NCI-H510A (cell line): ENCODE data around the gene CEACAM7.
"Not testable (repeated sequence)": the region's sequence is repeated elsewhere in the genome, so short reads cannot be mapped to it uniquely, and the experiment has no call there.

Experiments
- DNase-seq: peaks from one replicate; lab custom pipeline; 2025; lab: John Stamatoyannopoulos, UW

CEACAM7 gene

DNA sequence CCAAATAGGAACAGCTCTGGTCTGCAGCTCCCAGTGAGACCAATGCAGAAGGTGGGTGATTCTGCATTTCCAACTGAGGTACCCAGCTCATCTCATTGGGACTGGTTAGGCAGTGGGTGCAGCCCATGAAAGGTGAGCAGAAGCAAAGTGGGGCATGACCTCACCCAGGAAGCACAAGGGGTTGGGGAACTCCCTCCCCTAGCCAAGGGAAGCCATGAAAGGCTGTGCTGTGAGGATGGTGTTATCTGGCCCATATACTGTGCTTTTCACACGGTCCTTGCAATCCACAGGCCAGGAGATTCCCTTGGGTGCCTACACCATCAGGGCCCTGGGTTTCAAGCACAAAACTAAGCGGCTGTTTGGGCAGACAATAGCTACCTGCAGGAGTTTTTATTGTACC lies 31.3 kb downstream of the CEACAM7 start:
- DNase-seq, result not testable (repeated sequence)

DNA sequence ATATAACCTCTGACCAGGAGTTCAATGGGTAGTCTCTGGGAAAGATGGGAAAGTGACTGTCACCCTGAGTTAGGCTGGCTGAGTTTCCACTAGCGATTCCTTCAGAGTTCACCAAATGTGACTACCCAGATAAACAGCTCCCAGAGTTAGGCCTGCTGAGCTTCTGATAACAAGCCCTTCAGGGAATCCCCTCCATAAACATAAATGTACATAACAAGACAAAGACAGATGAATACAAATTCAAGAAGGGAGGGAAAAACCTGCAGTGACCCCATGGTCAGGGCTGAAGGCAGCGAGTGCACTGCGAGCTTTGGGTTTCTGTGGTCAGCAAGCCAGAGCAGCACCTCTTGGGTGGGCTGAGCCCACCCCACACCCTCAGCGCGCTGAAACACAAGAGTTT lies 35.8 kb downstream of the CEACAM7 start:
- no peak for DNase-seq

GRCh38 chr19:41649827-41650226 lies 38.2 kb downstream of the CEACAM7 start:
- no peak for DNase-seq

DNA sequence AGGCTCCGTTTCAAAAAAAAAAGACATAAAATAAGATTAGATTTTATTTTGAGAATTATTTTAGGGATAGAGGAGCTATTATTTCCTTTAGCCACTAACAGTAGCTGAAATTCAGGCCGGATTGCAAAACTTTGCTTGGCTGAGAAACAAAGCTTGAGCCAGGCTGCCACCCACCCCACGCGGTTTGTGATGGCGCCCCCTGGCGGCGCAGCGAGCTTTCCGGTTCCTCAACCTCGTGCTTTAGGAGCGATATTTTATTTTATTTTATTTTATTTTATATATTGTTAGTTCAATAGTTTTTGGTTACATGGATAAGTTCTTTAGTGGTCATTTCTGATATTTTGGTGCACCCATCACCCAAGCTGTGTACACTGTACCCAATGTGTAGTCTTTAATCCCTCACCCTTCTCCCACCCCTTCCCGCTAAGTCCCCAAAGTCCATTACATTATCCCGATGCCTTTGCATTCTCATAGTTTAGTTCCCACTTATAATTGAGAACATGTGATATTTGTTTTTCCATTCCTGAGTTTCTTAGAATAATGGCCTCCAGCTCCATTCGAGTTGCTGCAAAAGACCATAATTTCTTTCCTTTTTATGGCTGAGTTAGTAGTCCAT lies 41.4 kb downstream of the CEACAM7 start:
- no peak for DNase-seq

DNA sequence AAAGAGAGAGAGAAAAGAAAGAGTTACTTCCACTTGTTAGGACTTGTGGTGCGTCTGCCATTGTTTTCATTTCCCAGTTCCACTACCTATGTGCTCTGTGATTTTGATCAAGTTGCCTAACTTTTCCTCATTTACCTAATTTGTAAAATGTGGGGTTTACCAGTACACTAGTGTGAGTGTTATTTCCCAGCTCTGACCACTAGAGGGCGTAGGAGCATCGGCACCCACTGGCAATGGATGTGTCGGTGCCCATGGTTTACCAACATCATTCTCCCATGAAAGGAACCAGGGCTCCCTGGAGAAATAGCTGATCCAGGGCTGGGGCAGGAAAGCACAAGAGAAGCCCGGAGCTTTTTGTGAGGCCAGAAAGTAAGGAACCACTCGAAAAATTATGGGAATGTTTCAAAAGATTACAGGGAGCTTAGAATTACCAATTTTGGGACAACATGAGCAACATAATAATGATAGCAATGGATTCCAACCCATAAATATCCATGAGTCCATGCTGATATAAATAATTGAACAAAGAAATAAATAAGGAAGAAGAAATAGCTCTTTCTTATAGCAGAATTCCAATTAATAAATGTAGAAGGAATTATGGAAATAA lies 46.1 kb downstream of the CEACAM7 start:
- DNase-seq, result peak; percentile 32

DNA sequence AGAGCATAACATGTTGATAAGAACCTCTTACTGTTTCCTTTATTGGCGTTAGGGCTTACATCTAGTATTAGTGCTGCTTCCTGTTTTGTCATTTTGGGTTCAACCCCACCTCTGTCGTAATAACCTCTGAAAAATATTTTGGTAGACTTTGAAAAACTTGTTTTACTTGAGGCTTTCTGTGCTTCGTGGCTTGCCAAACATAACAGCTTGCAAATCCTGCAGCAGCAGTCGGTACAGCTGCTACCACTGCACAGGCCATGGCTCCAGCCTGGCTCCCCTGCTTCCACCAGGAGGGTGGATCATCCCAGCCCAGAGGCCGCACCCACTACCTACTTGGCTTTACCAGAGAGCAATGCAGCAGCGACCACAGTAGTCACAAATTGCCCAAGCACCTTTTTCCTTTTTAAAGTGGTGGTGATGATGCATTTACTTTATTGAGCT lies 49.4 kb downstream of the CEACAM7 start:
- no peak for DNase-seq

GRCh38 chr19:41637484-41637883 lies 50.6 kb downstream of the CEACAM7 start:
- no peak for DNase-seq

- DNase-seq, result no peak
These were observed 59.9 kb downstream of the CEACAM7 start for GRCh38 chr19:41627966-41628675.

DNA sequence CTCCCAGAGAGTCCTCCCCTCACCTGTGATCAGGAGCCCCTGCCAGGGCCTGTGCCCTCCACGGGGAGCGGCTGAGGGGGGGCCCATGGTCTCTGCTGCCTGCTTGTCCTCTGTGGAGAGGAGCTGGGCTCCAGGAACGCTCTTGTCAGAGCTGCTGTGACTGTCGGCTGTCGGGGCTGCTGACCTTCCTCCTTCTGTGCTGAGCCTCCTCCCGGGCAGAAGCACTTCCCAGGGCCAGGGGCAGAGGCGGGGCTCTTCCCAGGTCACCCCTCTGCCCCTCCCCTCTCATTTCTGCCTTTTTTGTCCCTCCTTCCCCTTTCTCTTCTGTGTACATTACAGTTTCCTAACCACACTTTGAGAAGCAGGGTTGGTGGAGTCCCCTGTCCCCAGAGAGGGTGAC lies 61.2 kb downstream of the CEACAM7 start, which contains the start of gene CEACAM4:
Gene CEACAM4 (minus strand): TSS at position 198 of the 400 bp plus-strand sequence. CDS start 111 bp downstream, at position 87.
- DNase-seq, result no peak

DNA sequence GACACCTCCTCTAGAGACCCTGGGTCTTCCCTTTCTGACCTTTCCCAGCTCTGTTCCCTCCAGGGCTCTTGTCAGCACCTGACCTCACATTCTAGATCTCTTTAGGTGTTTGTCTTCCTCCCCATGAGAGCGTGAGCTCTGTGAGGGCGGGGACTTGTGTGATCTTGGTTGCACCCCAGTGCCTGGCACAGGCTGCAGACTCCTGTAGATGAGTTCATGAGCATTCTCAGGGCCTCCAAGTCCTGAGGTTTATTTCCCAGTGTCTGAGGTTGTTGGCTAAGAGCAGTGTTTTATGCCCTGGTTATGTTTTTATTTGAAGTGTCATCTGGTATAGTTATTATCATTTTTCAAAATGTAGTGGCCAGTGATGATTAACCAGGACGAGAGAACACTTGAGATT lies 61.8 kb downstream of the CEACAM7 start:
- no peak for DNase-seq

DNA sequence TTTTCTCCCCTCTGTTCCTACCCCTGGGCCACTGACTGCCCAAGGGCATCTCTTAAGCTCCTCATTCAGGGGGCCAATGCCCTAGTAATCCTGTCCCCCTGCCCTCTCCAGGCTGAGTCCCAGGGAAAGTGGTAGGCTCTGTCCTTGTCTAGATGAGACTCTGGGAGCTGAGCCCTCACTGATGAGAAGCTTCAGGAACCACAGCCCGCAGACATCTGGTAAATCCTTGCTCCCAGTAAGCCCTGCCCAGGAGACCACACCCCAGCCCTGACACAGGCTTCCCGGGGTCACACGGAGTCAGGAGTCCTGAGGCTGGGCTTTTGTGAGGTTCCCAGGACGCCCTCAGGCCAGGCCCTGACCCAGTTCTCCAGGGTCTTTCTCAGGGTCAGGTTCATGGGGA lies 63.1 kb downstream of the CEACAM7 start:
- DNase-seq, result no peak

- no peak for DNase-seq
These were observed 63.6 kb downstream of the CEACAM7 start for GRCh38 chr19:41624515-41624914.

- no peak for DNase-seq
These were observed 64.7 kb downstream of the CEACAM7 start for GRCh38 chr19:41623360-41623759.
